HepG2 (cell line): ENCODE measurements around the gene LINGO3. TPM values are rescaled to one million over a fixed set of nuclear protein-coding genes. Genes with fewer than 3 reads are reported as not detected.

Source experiments
- ATAC-seq: fragments of 200-7000 bp; cut with Tn5 transposase; 3 replicates; pipeline ENCODE4 v1.9.1; 2020; ENCODE audit warnings: mild to moderate bottlenecking, moderate library complexity
- BruUV-seq: library from RNA; stranded (reverse); fragments of 400-500 nt; replicated peaks from 2 replicates; lab custom pipeline; 2021; lab: Mats Ljungman, UMichigan
- CTCF ChIA-PET: fragments of 300-600 bp; formaldehyde crosslinking; extraction: SDS; loops from one replicate; lab custom pipeline; 2021; ENCODE audit warnings: low total read pairs, inconsistent platforms, low intra/inter-chr PET ratio; lab: Yijun Ruan, JAX
- POLR2A ChIA-PET: fragments of 350-600 bp; sonication (Branson Sonifier 250); formaldehyde crosslinking; loops from one replicate; lab custom pipeline; 2020; ENCODE audit warnings: antibody characterized with exemption, inconsistent platforms; lab: Yijun Ruan, JAX
- DNase-seq: peaks from one replicate; pipeline ENCODE4 v3.0.0-alpha.2; 2015; ENCODE audit warnings: low spot score
- FAIRE-seq: peaks from 3 replicates; lab custom pipeline; 2011; peaks lifted over from hg19 to GRCh38; lab: Jason Lieb, UNC
- H2AFZ ChIP-seq: one replicate; pipeline ENCODE4 v1.6.1; 2011; ENCODE audit warnings: low read length, inconsistent platforms
- H3K27ac ChIP-seq: fragments of 300-600 bp; 3 replicates; pipeline ENCODE4 v1.8.0; 2011; ENCODE audit warnings: mixed run types, mild to moderate bottlenecking, mixed read lengths, low read length, inconsistent platforms; ENCODE audit not compliant: insufficient read depth; ENCODE audit errors: extremely low read length
- H3K27me3 ChIP-seq, 2 experiments: fragments of 200-600 bp in 1 of 2; 2 replicates in 1 of 2; 3 replicates in 1 of 2; pipeline versions ENCODE4 v1.6.0 to v1.8.0; 2011; ENCODE audit warnings: low read length in 2 of 2, mild to moderate bottlenecking in 2 of 2, moderate library complexity in 2 of 2, inconsistent platforms in 1 of 2; ENCODE audit not compliant: insufficient read depth in 2 of 2, control insufficient read depth in 1 of 2
- H3K36me3 ChIP-seq, 2 experiments: fragments of 200-600 bp in 1 of 2; replicated peaks in 1 of 2; 2 replicates in 1 of 2; 3 replicates in 1 of 2; pipeline versions ENCODE4 v1.5.1 to v1.8.0; 2011; ENCODE audit warnings: low read length in 2 of 2, inconsistent platforms in 1 of 2; ENCODE audit not compliant: insufficient read depth in 2 of 2, control insufficient read depth in 1 of 2
- H3K4me1 ChIP-seq: 2 replicates; pipeline ENCODE4 v1.5.1; 2012; ENCODE audit warnings: low read length, inconsistent platforms; ENCODE audit not compliant: insufficient read depth
- H3K4me2 ChIP-seq: 2 replicates; pipeline ENCODE4 v1.6.0; 2011; ENCODE audit warnings: low read depth, low read length, inconsistent platforms
- H3K4me3 ChIP-seq, 3 experiments: fragments of 200-600 bp in 1 of 3; sonication (generic), shearing (Covaris generic) in 1 of 3; replicated peaks in 1 of 3; 2 replicates each; pipeline ENCODE4 v1.5.1; 2011 to 2016; ENCODE audit warnings: low read length in 3 of 3, inconsistent platforms in 2 of 3, low read depth in 2 of 3, mild to moderate bottlenecking in 2 of 3, control low read depth in 1 of 3, mixed read lengths in 1 of 3; ENCODE audit not compliant: insufficient read depth in 1 of 3
- H3K79me2 ChIP-seq: one replicate; pipeline ENCODE4 v1.6.1; 2011; ENCODE audit warnings: low read length, inconsistent platforms; ENCODE audit not compliant: insufficient read depth
- H3K9ac ChIP-seq: 2 replicates; pipeline ENCODE4 v1.6.0; 2011; ENCODE audit warnings: mild to moderate bottlenecking, low read depth, low read length, inconsistent platforms; ENCODE audit not compliant: insufficient read depth
- H3K9me3 ChIP-seq: 2 replicates; pipeline ENCODE4 v1.5.1; 2012; ENCODE audit warnings: mild to moderate bottlenecking, low read length
- H4K20me1 ChIP-seq: 2 replicates; pipeline ENCODE4 v1.6.0; 2011; ENCODE audit warnings: inconsistent platforms, mild to moderate bottlenecking, low read length, moderate library complexity; ENCODE audit not compliant: insufficient read depth
- ARNT2 ChIP-seq: sonication (generic); formaldehyde crosslinking; IDR thresholded peaks from 2 replicates; pipeline ENCODE4 v1.8.0; 2022; ENCODE audit warnings: mild to moderate bottlenecking, low read depth, missing genetic modification reagents, moderate library complexity
- EED ChIP-seq: sonication (generic); formaldehyde crosslinking; IDR thresholded peaks from 2 replicates; pipeline ENCODE4 v1.5.0; 2020; ENCODE audit warnings: mild to moderate bottlenecking, missing genetic modification reagents
- FOXC1 ChIP-seq: sonication (generic); formaldehyde crosslinking; IDR thresholded peaks from 2 replicates; pipeline ENCODE4 v1.8.0; 2022; ENCODE audit warnings: mild to moderate bottlenecking, missing genetic modification reagents, borderline replicate concordance
- MLLT10 ChIP-seq: sonication (generic); formaldehyde crosslinking; IDR thresholded peaks from 2 replicates; pipeline ENCODE4 v1.4.0; 2020; ENCODE audit warnings: missing genetic modification reagents
- MXI1 ChIP-seq: IDR thresholded peaks from 3 replicates; pipeline ENCODE4 v1.6.1; 2012; ENCODE audit warnings: low read depth, low read length, inconsistent platforms, borderline replicate concordance
- PHF5A ChIP-seq: IDR thresholded peaks from one replicate; pipeline ENCODE4 v1.6.1; 2018; ENCODE audit warnings: low read depth, missing genetic modification reagents; ENCODE audit not compliant: unreplicated experiment
- SNAI1 ChIP-seq: sonication (generic); formaldehyde crosslinking; IDR thresholded peaks from 2 replicates; pipeline ENCODE4 v1.5.0; 2020; ENCODE audit warnings: mild to moderate bottlenecking, missing genetic modification reagents, borderline replicate concordance
- SP5 ChIP-seq: IDR thresholded peaks from 2 replicates; pipeline ENCODE4 v1.6.1; 2016; ENCODE audit warnings: low read depth, borderline replicate concordance
- ZNF180 ChIP-seq: sonication (generic); formaldehyde crosslinking; IDR thresholded peaks from 2 replicates; pipeline ENCODE4 v1.4.0; 2020; ENCODE audit warnings: low read depth, missing genetic modification reagents, borderline replicate concordance
- ZNF230 ChIP-seq: sonication (generic); formaldehyde crosslinking; IDR thresholded peaks from 2 replicates; pipeline ENCODE4 v1.4.0; 2020; ENCODE audit warnings: mild to moderate bottlenecking, missing genetic modification reagents
- ZNF563 ChIP-seq: sonication (generic); formaldehyde crosslinking; IDR thresholded peaks from 2 replicates; pipeline ENCODE4 v1.8.0; 2022; ENCODE audit warnings: mild to moderate bottlenecking, moderate library complexity, missing genetic modification reagents
- ZNF589 ChIP-seq: sonication (generic); formaldehyde crosslinking; conservative IDR thresholded peaks from 2 replicates; pipeline ENCODE4 v1.8.0; 2022; ENCODE audit warnings: mild to moderate bottlenecking, moderate library complexity, missing genetic modification reagents
- WGBS: methylation state at CpG from one replicate; pipeline ENCODE4 v1.1.6; 2017; ENCODE audit warnings: low lambda C conversion rate; 5-methylcytosine and 5-hydroxymethylcytosine counted together
- in situ Hi-C: cut with HindIII; loops from 2 replicates; pipeline ENCODE4 v1.10.0; 2017; ENCODE audit warnings: low pct_unique_long_range_greater_than_20kb; ENCODE audit not compliant: extremely low pct_ligation_motif_present
- intact Hi-C: fragments of 100-400 bp; cut with micrococcal nuclease; formaldehyde crosslinking; loops from one replicate; pipeline ENCODE4 v1.10.0; 2022; ENCODE audit not compliant: unreplicated experiment
- polyA plus RNA-seq, 8 experiments: library from polyadenylated mRNA; depleted of rRNA in 3 of 8; stranded (reverse) in 7 of 8; unstranded in 1 of 8; fragments of >200 nt; fragmentation: Illumina TruSeq in 4 of 8; extraction: Trizol in 4 of 8; gene quantifications; 2 replicates each; pipeline versions ENCODE4 v1.2.1 to v1.2.3, GENCODE V29; 2011 to 2016; ENCODE audit warnings: low read depth in 4 of 8, missing spikeins in 1 of 8, mixed read lengths in 1 of 8; ENCODE audit not compliant: insufficient read depth in 1 of 8
- total RNA-seq, 5 experiments: library from RNA; depleted of rRNA; stranded (reverse); fragments of >200 nt; fragmentation: Illumina TruSeq; extraction: Trizol; gene quantifications; 2 replicates each; pipeline ENCODE4 v1.2.3, GENCODE V29; 2016; ENCODE audit warnings: low read depth in 1 of 5
- TF ChIP-seq, protein P1 (sequence below): IDR thresholded peaks from 2 replicates; pipeline ENCODE4 v1.6.1; 2012; ENCODE audit warnings: low read length, improper control_type of control experiment
- TF ChIP-seq, protein P2 (sequence below): sonication (generic); formaldehyde crosslinking; IDR thresholded peaks from 2 replicates; pipeline ENCODE4 v1.4.0; 2020; ENCODE audit warnings: mild to moderate bottlenecking, missing genetic modification reagents
- TF ChIP-seq, protein P3 (sequence below): sonication (generic); formaldehyde crosslinking; IDR thresholded peaks from 2 replicates; pipeline ENCODE4 v1.4.0; 2020; ENCODE audit warnings: missing genetic modification reagents
- TF ChIP-seq, protein P4 (sequence below): sonication (generic); formaldehyde crosslinking; IDR thresholded peaks from 2 replicates; pipeline ENCODE4 v1.4.0; 2020; ENCODE audit warnings: missing genetic modification reagents

The LINGO3 gene
- total and polyA plus RNA-seq, 2 of the 13 experiments (the other 11 are each of a cell fraction or from before 2014, with no cell fraction given): not detected

DNA sequence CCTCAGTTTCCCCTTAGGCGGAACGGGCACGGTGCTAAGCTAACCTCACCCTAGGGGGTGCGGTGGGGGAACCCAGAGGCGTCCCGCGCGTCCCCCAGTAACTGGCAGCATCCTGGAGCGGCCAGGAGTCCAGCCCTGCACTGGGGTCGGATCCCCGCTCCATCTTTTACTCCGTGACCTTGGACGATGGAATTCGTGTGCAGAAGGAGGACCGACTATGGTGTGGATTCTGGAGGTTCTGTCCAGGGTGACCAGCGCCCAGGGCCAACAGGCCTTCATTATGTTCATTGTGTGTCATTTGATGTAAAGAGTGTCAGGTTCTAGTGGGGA is 21.2 kb upstream of the LINGO3 start:
- Histone ChIP-seq H3K4me3 (peak overlapping the region; percentile 87 to 94 (median 89)), H3K27ac (peak overlapping the region; percentile 82), H3K4me2 (peak overlapping the region; percentile 95), H3K9me3 (no peaks in the 10 kb centered on the region), H3K79me2 (peaks cover 38% of the 10 kb centered on the region), H4K20me1 (0 out of 2 replicates have a peak, but pooled peaks cover 2% of the 10 kb centered on the region), H2AFZ (no peak overlapping the region), H3K9ac (peak overlapping the region; percentile 97), H3K4me1 (peaks cover 60% of the 10 kb centered on the region), H3K36me3 (peaks cover 6 to 22% of the 10 kb centered on the region in 2 experiments; a peak in 3 of 5 replicates), H3K27me3 (no peaks in the 10 kb centered on the region; a peak in 1 of 5 replicates)
- ChIA-PET POLR2A (interaction anchor here (1.7 to 3.4 kb wide), 2 partner anchors 65 to 99 kb away, joined by 6 to 35 read pairs; partner anchors contain the start of gene TIMM13), CTCF (no interaction called here)
- intact Hi-C loops: no loop called here
- WGBS: 0% methylated on average over 10 of the region's 16 CpGs
- in situ Hi-C loops: no loop called here
- BruUV-seq: no TSS peak
- FAIRE-seq: no peak
- ATAC-seq: no peak
- no peak for DNase-seq
- TF ChIP-seq SNAI1 (peak; percentile 47; the same call in 1 of the 2 replicates), FOXC1 (CRISPR knock-in tag) (no peak), SP5 (no peak), ZNF589 (CRISPR knock-in tag) (no peak), ZNF230 (no peak), MXI1 (no peak), ZNF563 (no peak), PHF5A (CRISPR knock-in tag) (no peak), EED (CRISPR knock-in tag) (0 out of 2 replicates have a peak, but pooled peaks have one; percentile 29), MLLT10 (no peak), ZNF180 (CRISPR knock-in tag) (no peak), ARNT2 (CRISPR knock-in tag) (peak; percentile 8; the same call in 1 of the 2 replicates)
- TF ChIP-seq, protein P1, sequence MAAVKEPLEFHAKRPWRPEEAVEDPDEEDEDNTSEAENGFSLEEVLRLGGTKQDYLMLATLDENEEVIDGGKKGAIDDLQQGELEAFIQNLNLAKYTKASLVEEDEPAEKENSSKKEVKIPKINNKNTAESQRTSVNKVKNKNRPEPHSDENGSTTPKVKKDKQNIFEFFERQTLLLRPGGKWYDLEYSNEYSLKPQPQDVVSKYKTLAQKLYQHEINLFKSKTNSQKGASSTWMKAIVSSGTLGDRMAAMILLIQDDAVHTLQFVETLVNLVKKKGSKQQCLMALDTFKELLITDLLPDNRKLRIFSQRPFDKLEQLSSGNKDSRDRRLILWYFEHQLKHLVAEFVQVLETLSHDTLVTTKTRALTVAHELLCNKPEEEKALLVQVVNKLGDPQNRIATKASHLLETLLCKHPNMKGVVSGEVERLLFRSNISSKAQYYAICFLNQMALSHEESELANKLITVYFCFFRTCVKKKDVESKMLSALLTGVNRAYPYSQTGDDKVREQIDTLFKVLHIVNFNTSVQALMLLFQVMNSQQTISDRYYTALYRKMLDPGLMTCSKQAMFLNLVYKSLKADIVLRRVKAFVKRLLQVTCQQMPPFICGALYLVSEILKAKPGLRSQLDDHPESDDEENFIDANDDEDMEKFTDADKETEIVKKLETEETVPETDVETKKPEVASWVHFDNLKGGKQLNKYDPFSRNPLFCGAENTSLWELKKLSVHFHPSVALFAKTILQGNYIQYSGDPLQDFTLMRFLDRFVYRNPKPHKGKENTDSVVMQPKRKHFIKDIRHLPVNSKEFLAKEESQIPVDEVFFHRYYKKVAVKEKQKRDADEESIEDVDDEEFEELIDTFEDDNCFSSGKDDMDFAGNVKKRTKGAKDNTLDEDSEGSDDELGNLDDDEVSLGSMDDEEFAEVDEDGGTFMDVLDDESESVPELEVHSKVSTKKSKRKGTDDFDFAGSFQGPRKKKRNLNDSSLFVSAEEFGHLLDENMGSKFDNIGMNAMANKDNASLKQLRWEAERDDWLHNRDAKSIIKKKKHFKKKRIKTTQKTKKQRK: no peak
- TF ChIP-seq, protein P2, sequence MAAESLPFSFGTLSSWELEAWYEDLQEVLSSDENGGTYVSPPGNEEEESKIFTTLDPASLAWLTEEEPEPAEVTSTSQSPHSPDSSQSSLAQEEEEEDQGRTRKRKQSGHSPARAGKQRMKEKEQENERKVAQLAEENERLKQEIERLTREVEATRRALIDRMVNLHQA (CRISPR knock-in tag): no peak
- TF ChIP-seq, protein P3, sequence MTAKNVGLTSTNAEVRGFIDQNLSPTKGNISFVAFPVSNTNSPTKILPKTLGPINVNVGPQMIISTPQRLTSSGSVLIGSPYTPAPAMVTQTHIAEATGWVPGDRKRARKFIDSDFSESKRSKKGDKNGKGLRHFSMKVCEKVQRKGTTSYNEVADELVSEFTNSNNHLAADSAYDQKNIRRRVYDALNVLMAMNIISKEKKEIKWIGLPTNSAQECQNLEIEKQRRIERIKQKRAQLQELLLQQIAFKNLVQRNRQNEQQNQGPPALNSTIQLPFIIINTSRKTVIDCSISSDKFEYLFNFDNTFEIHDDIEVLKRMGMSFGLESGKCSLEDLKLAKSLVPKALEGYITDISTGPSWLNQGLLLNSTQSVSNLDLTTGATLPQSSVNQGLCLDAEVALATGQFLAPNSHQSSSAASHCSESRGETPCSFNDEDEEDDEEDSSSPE (CRISPR knock-in tag): no peak
- TF ChIP-seq, protein P4, sequence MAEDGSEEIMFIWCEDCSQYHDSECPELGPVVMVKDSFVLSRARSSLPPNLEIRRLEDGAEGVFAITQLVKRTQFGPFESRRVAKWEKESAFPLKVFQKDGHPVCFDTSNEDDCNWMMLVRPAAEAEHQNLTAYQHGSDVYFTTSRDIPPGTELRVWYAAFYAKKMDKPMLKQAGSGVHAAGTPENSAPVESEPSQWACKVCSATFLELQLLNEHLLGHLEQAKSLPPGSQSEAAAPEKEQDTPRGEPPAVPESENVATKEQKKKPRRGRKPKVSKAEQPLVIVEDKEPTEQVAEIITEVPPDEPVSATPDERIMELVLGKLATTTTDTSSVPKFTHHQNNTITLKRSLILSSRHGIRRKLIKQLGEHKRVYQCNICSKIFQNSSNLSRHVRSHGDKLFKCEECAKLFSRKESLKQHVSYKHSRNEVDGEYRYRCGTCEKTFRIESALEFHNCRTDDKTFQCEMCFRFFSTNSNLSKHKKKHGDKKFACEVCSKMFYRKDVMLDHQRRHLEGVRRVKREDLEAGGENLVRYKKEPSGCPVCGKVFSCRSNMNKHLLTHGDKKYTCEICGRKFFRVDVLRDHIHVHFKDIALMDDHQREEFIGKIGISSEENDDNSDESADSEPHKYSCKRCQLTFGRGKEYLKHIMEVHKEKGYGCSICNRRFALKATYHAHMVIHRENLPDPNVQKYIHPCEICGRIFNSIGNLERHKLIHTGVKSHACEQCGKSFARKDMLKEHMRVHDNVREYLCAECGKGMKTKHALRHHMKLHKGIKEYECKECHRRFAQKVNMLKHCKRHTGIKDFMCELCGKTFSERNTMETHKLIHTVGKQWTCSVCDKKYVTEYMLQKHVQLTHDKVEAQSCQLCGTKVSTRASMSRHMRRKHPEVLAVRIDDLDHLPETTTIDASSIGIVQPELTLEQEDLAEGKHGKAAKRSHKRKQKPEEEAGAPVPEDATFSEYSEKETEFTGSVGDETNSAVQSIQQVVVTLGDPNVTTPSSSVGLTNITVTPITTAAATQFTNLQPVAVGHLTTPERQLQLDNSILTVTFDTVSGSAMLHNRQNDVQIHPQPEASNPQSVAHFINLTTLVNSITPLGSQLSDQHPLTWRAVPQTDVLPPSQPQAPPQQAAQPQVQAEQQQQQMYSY (CRISPR knock-in tag): peak; percentile 78; the same call in 1 of the 2 replicates
